ENCODE results near the gene ENTPD1. TPM values are rescaled to one million over a fixed set of nuclear protein-coding genes. Genes with fewer than 3 reads are reported as not detected.

The ENTPD1 gene
- polyA plus RNA-seq, 3 donors = 62.2 to 71.1 (median 70.4) TPM

DNA sequence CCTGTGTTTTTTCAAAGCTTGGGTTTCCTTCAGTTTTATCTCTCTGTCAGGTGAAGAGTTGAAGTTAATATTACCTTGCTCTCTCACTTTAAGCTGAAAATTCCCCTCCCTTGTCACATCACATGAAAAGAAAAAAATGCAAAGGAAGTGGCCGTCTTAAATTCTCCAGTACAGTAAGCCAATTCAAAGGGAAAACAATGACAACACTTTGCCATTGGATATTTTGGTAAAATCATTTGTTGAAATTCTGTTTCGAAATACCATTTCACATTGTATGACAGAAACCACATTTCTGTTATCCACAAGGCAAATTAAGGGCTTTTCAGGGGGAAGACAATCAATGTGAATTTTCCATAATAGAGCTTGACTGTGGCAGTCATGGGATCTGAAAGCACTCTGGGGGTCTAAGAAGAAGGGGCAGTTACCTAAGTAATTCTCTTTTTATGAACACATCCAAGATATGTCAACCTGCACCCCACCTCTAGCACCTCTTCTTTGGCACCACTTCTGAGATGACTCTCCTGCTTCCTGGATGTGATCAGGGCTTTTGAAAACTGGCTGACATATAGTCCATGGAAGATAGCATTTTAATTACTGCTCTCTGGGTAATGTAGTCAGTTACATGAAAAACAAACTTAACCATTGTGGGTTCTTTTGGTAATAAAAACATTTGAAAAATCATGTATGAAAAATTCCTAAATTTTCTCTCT, 63.8 kb downstream of the ENTPD1 start:
- no peak overlapping the region for H3K4me3 Mint-ChIP-seq
- H3K27me3 ChIP-seq (ENCODE audit: control insufficient read depth in 2 of 2, insufficient read depth in 2 of 2, low read length in 2 of 2) = no peaks in the 10 kb centered on the region
- peaks cover 0 to 5% (median 3%) of the 10 kb centered on the region in 7 donors for H3K9me3 Mint-ChIP-seq
- H3K9ac ChIP-seq (ENCODE audit: insufficient read depth, low read length, poor library complexity, severe bottlenecking) = no peak overlapping the region
- peak overlapping the region; percentile 42 for H3K4me2 ChIP-seq (replicated peaks; ENCODE audit: extremely low read depth, low read length, poor library complexity, severe bottlenecking)
- intact Hi-C loops (cut with micrococcal nuclease) = no loop called here
- no peaks in the 10 kb centered on the region for H3K9me3 ChIP-seq (replicated peaks in 1 of 2; ENCODE audit: control insufficient read depth in 1 of 2, insufficient read depth in 1 of 2, low read length in 2 of 2)
- DNase-seq = no peak
- H3K27ac Mint-ChIP-seq = peak overlapping the region; percentile 79 to 94 (median 88)
- H3K27me3 Mint-ChIP-seq (ENCODE audit: low read depth in 3 of 3) = no peaks in the 10 kb centered on the region
- H3K4me1 Mint-ChIP-seq = peaks cover 75% of the 10 kb centered on the region
- H3K36me3 Mint-ChIP-seq = peaks cover 46 to 49% of the 10 kb centered on the region in 2 donors
- H3K4me1 ChIP-seq (ENCODE audit: control insufficient read depth in 1 of 2, insufficient read depth in 2 of 2, low read length in 2 of 2) = peaks cover 47 to 67% of the 10 kb centered on the region in 2 donors
- no CpG with 5 or more reads among the region's 2 CpGs for WGBS (ENCODE audit: insufficient coverage)
- peak overlapping the region in 1 of 3 experiments; percentile 37 for H3K4me3 ChIP-seq (replicated peaks in 1 of 3; ENCODE audit: low read depth in 2 of 3, low read length in 3 of 3)
- peaks cover 51% of the 10 kb centered on the region for H3K79me2 ChIP-seq (ENCODE audit: insufficient read depth, low read length)
- H4K20me1 ChIP-seq (ENCODE audit: insufficient read depth, low read length) = no peaks in the 10 kb centered on the region
- peaks cover 17 to 52% of the 10 kb centered on the region in 2 donors for H3K36me3 ChIP-seq (replicated peaks in 1 of 2; ENCODE audit: control insufficient read depth in 1 of 2, insufficient read depth in 2 of 2, low read length in 2 of 2)
- no peak overlapping the region for H2AFZ ChIP-seq (ENCODE audit: insufficient read depth, low read depth, low read length, poor library complexity, severe bottlenecking)
- TF ChIP-seq, protein P1, sequence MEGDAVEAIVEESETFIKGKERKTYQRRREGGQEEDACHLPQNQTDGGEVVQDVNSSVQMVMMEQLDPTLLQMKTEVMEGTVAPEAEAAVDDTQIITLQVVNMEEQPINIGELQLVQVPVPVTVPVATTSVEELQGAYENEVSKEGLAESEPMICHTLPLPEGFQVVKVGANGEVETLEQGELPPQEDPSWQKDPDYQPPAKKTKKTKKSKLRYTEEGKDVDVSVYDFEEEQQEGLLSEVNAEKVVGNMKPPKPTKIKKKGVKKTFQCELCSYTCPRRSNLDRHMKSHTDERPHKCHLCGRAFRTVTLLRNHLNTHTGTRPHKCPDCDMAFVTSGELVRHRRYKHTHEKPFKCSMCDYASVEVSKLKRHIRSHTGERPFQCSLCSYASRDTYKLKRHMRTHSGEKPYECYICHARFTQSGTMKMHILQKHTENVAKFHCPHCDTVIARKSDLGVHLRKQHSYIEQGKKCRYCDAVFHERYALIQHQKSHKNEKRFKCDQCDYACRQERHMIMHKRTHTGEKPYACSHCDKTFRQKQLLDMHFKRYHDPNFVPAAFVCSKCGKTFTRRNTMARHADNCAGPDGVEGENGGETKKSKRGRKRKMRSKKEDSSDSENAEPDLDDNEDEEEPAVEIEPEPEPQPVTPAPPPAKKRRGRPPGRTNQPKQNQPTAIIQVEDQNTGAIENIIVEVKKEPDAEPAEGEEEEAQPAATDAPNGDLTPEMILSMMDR (IDR thresholded peaks at IDR 0.05) = no peak
- H3K27ac ChIP-seq (ENCODE audit: low read depth in 1 of 2, low read length in 2 of 2) = peak overlapping the region in 1 of 2 donors; percentile 89

DNA sequence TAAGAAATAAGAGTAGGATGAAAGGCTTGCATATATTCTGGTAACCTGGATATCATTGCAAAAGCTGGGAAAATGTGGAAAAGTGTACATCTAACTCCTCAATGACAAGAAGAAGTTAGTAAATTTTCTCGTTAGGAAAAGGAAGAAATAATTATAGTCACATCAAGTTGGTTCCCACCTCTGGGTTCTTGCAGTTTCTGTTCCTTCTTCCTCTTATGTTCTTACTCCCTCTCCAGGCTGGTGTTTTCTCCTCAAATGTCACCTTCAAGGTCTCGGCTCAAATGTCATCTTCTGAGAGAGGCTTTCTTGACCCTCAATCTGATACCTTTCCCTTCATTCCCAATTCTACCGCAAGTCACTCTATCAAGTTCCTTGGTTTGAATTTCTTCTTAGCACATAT, 64.4 kb downstream of the ENTPD1 start:
- H3K79me2 ChIP-seq (ENCODE audit: insufficient read depth, low read length) = peaks cover 51% of the 10 kb centered on the region
- H3K36me3 ChIP-seq (replicated peaks in 1 of 2; ENCODE audit: control insufficient read depth in 1 of 2, insufficient read depth in 2 of 2, low read length in 2 of 2) = peaks cover 17 to 53% of the 10 kb centered on the region in 2 donors
- H3K9me3 Mint-ChIP-seq = peaks cover 0 to 5% (median 3%) of the 10 kb centered on the region in 7 donors
- H3K27ac Mint-ChIP-seq = peak overlapping the region; percentile 79 to 95 (median 89)
- H3K4me3 ChIP-seq (replicated peaks in 1 of 3; ENCODE audit: low read depth in 2 of 3, low read length in 3 of 3) = peak overlapping the region in 1 of 3 experiments; percentile 37
- H3K4me1 Mint-ChIP-seq = peaks cover 72% of the 10 kb centered on the region
- WGBS (ENCODE audit: insufficient coverage) = 0% methylated on average over 1 of the region's 3 CpGs
- peak overlapping the region; percentile 21 to 43 for H3K4me3 Mint-ChIP-seq
- TF ChIP-seq, protein P1 (IDR thresholded peaks at IDR 0.05) = no peak
- H3K27me3 ChIP-seq (ENCODE audit: control insufficient read depth in 2 of 2, insufficient read depth in 2 of 2, low read length in 2 of 2) = no peaks in the 10 kb centered on the region
- no peak overlapping the region for H2AFZ ChIP-seq (ENCODE audit: insufficient read depth, low read depth, low read length, poor library complexity, severe bottlenecking)
- H3K27me3 Mint-ChIP-seq (ENCODE audit: low read depth in 3 of 3) = no peaks in the 10 kb centered on the region
- no peaks in the 10 kb centered on the region for H3K9me3 ChIP-seq (replicated peaks in 1 of 2; ENCODE audit: control insufficient read depth in 1 of 2, insufficient read depth in 1 of 2, low read length in 2 of 2)
- DNase-seq = peak; percentile 22 to 71 (median 60)
- peaks cover 42 to 51% of the 10 kb centered on the region in 2 donors for H3K36me3 Mint-ChIP-seq
- H3K9ac ChIP-seq (ENCODE audit: insufficient read depth, low read length, poor library complexity, severe bottlenecking) = no peak overlapping the region
- H3K4me2 ChIP-seq (replicated peaks; ENCODE audit: extremely low read depth, low read length, poor library complexity, severe bottlenecking) = peak overlapping the region; percentile 42
- peaks cover 47 to 61% of the 10 kb centered on the region in 2 donors for H3K4me1 ChIP-seq (ENCODE audit: control insufficient read depth in 1 of 2, insufficient read depth in 2 of 2, low read length in 2 of 2)
- H3K27ac ChIP-seq (ENCODE audit: low read depth in 1 of 2, low read length in 2 of 2) = peak overlapping the region in 1 of 2 donors; percentile 89
- no peaks in the 10 kb centered on the region for H4K20me1 ChIP-seq (ENCODE audit: insufficient read depth, low read length)
- intact Hi-C loops (cut with micrococcal nuclease) = no loop called here

Measured in CD14-positive monocyte (primary cell).